CD1c-positive myeloid dendritic cell (primary cell): ENCODE measurements around the gene GRAP.

ENCODE experiments used
- DNase-seq: peaks from one replicate; pipeline ENCODE4 v3.0.0-alpha.2; 2016; ENCODE audit errors: extremely low spot score

Gene GRAP

GRCh38 chr17:18984273-18985114, 62.3 kb downstream of the GRAP start:
- DNase-seq = no peak

- no peak for DNase-seq
Measured at GRCh38 chr17:18981642-18982424, 64.9 kb downstream of the GRAP start.

DNA sequence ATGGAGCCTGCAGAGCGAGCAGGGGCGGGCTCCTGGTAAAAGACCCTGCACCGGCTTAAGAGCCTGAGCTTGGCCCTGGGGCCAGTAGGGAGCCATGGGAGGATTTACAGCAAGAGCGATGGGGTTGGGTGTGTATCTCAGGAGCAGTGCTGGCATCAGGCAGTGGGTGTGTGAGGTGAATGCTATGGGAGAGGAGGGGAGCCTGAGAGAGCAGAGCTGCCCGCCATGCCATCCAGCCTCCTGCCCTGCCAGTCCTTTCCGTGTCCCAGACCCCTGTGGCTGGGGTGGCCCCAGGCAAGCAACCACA, 65.5 kb downstream of the GRAP start:
- DNase-seq = no peak

- DNase-seq = no peak
Measured at GRCh38 chr17:18980682-18981334, 65.9 kb downstream of the GRAP start.

DNA sequence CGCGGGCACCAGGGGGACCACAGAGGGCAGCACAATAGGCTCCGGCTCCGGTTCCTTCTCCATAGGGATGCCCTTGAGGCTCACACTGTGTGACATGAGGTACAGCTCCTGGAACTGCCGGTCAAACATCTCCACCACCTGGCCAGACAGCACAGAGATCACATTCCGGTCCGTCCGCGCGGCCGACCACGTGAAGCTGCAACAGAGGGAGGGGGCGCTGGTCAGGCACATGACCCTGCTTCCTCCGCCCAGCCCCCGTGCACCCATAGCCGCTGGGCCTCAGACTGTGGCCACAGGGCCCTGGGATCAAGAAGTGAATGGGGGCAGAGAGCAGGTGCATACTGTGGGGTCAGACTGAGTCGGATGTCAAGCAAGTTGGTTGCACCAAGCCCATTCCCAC, 68.1 kb downstream of the GRAP start:
- no peak for DNase-seq

DNA sequence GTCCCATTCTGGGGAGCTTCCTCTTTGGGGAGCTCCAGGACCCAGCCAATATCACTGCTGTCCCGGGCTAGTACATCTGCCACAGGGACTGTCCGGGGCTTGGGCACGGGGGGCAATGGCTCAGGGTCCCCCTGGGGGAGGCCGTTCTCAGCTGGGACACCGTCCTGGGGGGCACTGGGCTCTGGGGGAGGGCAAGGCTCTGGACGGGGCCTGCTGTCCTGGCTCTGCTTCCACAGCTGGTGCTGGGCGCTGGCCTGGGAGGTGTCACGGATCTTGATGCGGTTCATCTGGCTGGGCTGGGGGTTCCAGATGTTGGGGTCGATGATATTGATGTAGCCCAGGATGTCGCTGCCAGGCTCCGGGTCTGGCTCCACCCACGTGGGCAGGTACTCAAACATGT, 68.7 kb downstream of the GRAP start:
- DNase-seq = no peak

GRCh38 chr17:18977646-18978045, 69.1 kb downstream of the GRAP start:
- DNase-seq = no peak

- no peak for DNase-seq
Measured at GRCh38 chr17:18977021-18977420, 69.7 kb downstream of the GRAP start.

DNA sequence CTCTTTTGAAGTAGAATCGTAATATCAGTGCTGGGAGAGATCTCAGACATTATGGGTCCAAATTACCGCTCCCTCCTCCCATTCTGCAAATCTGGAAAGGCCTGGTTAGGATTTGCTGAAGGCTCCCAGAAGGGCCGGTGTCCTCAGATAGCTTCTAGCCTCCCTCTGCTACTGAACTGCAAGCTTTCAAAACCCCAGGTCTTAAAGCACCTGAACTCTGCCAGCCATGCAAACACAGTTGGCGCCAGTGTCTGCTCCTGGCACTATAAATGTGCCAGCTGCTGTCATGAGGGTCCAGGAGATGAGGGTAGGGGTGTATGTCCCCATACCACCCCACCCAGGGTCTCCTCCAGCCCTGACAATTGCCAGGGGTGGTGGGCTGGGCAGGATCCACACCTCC, 70.6 kb downstream of the GRAP start:
- no peak for DNase-seq

GRCh38 chr17:18975597-18975996, 71.2 kb downstream of the GRAP start:
- no peak for DNase-seq

- no peak for DNase-seq
Measured at GRCh38 chr17:18974407-18975149, 72.2 kb downstream of the GRAP start.

- no peak for DNase-seq
Measured at GRCh38 chr17:18971801-18972200, 75.0 kb downstream of the GRAP start.
